ENCODE measurements around the gene CDCP1.
A peak's percentile ranks its signal among the peaks of the same experiment; 100 is the strongest.
"Not testable (repeated sequence)": the region's sequence is repeated elsewhere in the genome, so short reads cannot be mapped to it uniquely, and the experiment has no call there.

CDCP1 gene

GRCh38 chr3:45171283-45171682, 25.1 kb upstream of the CDCP1 start:
- FAIRE-seq, result no peak

GRCh38 chr3:45170096-45170495, 23.9 kb upstream of the CDCP1 start:
- DNase-seq (ENCODE audit: insufficient read length, low spot score) (no peak), FAIRE-seq (no peak)

More at GRCh38 chr3:45171283-45171682, 25.1 kb upstream of the CDCP1 start:
- DNase-seq (ENCODE audit: insufficient read length, low spot score), result no peak

- no peak for DNase-seq (ENCODE audit: insufficient read length, low spot score)
- no peak for FAIRE-seq
Measured at GRCh38 chr3:45169125-45169904, 23.1 kb upstream of the CDCP1 start.

GRCh38 chr3:45168451-45168850, 22.3 kb upstream of the CDCP1 start:
- no peak for FAIRE-seq

GRCh38 chr3:45167011-45167911, 21.1 kb upstream of the CDCP1 start:
- DNase-seq (ENCODE audit: insufficient read length, low spot score) (peak; percentile 92), FAIRE-seq (peak; percentile 98)

More at GRCh38 chr3:45168451-45168850, 22.3 kb upstream of the CDCP1 start:
- no peak for DNase-seq (ENCODE audit: insufficient read length, low spot score)

- DNase-seq (ENCODE audit: insufficient read length, low spot score) (no peak), FAIRE-seq (no peak)
Measured at GRCh38 chr3:45166321-45166879, 20.2 kb upstream of the CDCP1 start.

- DNase-seq (ENCODE audit: insufficient read length, low spot score), result no peak
Measured at GRCh38 chr3:45165497-45166283, 19.5 kb upstream of the CDCP1 start.

GRCh38 chr3:45164056-45164455, 17.9 kb upstream of the CDCP1 start:
- FAIRE-seq, result no peak

More at GRCh38 chr3:45165497-45166283, 19.5 kb upstream of the CDCP1 start:
- no peak for FAIRE-seq

GRCh38 chr3:45163481-45163880, 17.3 kb upstream of the CDCP1 start:
- DNase-seq (ENCODE audit: insufficient read length, low spot score) (no peak), FAIRE-seq (no peak)

More at GRCh38 chr3:45164056-45164455, 17.9 kb upstream of the CDCP1 start:
- no peak for DNase-seq (ENCODE audit: insufficient read length, low spot score)

- FAIRE-seq (no peak), DNase-seq (ENCODE audit: insufficient read length, low spot score) (no peak)
Measured at GRCh38 chr3:45154641-45155147, 8.5 kb upstream of the CDCP1 start.

- DNase-seq (ENCODE audit: insufficient read length, low spot score) (no peak), FAIRE-seq (no peak)
Measured at GRCh38 chr3:45153658-45154437, 7.7 kb upstream of the CDCP1 start.

- no peak for FAIRE-seq
- no peak for DNase-seq (ENCODE audit: insufficient read length, low spot score)
Measured at GRCh38 chr3:45152307-45152706, 6.1 kb upstream of the CDCP1 start.

GRCh38 chr3:45151100-45151499, 4.9 kb upstream of the CDCP1 start:
- DNase-seq (ENCODE audit: insufficient read length, low spot score) (no peak), FAIRE-seq (no peak)

GRCh38 chr3:45148921-45149320, 2.7 kb upstream of the CDCP1 start:
- DNase-seq (ENCODE audit: insufficient read length, low spot score), result no peak
- no peak for FAIRE-seq

GRCh38 chr3:45145223-45145622, 955 bp downstream of the CDCP1 start:
- no peak for DNase-seq (ENCODE audit: insufficient read length, low spot score)
- no peak for FAIRE-seq

- FAIRE-seq (no peak), DNase-seq (ENCODE audit: insufficient read length, low spot score) (no peak)
Measured at GRCh38 chr3:45143673-45144671, 2.2 kb downstream of the CDCP1 start.

- DNase-seq (ENCODE audit: insufficient read length, low spot score), result not testable (repeated sequence)
Measured at GRCh38 chr3:45140770-45141155, 5.4 kb downstream of the CDCP1 start.

GRCh38 chr3:45140141-45140769, 5.9 kb downstream of the CDCP1 start:
- FAIRE-seq, result no peak
- no peak for DNase-seq (ENCODE audit: insufficient read length, low spot score)

More at GRCh38 chr3:45140770-45141155, 5.4 kb downstream of the CDCP1 start:
- FAIRE-seq, result not testable (repeated sequence)
